ENCODE data around the gene LHB.

LHB gene

GRCh38 chr19:49006905-49007304 is 10.0 kb downstream of the LHB start:
- DNase-seq, result no peak

GRCh38 chr19:49004964-49005614 is 11.8 kb downstream of the LHB start:
- DNase-seq, result no peak

- no peak for DNase-seq
Observed at GRCh38 chr19:49004133-49004532, 12.8 kb downstream of the LHB start.

- DNase-seq, result no peak
Observed at GRCh38 chr19:48999481-49000325, 17.2 kb downstream of the LHB start.

GRCh38 chr19:48997972-48998371 is 18.9 kb downstream of the LHB start:
- peak; percentile 33 for DNase-seq

DNA sequence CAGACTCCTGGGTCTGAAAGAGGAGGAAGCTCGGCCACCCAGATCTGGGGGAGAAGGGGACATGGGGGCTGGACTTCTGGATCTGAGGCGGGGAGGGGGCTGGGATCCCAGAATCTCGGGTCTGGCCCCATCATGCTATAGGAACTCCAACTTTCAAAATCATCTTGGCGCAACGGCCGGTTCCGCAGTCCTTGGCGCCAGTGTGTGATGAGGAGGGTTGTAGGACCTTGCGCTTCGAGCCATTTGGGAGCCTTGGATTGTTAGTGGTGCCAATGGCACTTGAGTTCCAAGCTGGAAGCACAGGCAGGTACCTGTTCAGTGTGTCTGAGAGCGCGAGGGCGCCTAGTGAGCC is 22.9 kb downstream of the LHB start:
- no peak for DNase-seq

GRCh38 chr19:48993175-48994034 is 23.5 kb downstream of the LHB start, which contains the start of the genes GYS1 and RUVBL2:
GYS1 (minus strand) TSS chr19:48993309; CDS start chr19:48993112, 197 bp downstream.
RUVBL2 (plus strand) TSS chr19:48993887; CDS start chr19:48993912, 25 bp downstream.
- peak; percentile 97 for DNase-seq

DNA sequence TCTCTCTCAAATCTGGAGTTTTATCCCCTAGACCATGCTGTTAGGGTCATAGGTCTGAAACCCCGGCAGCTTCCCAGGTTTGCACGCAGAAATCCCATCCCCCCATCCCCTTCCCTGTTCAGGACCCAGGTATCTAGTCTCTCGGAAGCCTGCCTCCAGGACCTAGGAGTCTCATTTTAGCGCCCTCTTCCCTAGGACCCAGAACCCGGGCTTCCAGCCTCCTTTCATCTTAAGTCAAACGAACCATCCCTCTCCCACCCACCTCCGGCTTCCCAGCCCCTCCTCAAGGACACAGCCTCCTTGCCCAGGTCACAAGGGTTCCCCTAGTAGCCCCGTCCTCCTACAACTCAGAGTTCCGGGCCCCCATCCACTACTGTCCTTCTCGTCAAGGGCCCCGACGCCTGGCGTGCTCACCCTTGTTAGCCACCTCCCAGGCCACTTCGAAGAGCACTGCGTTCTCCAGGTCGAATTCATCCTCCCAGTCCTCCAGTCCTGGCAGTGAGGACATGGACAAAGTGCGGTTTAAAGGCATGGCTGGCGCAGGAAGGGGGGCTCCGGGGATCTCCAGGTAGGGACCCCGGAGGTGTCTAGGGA is 24.2 kb downstream of the LHB start:
- DNase-seq, result no peak

DNA sequence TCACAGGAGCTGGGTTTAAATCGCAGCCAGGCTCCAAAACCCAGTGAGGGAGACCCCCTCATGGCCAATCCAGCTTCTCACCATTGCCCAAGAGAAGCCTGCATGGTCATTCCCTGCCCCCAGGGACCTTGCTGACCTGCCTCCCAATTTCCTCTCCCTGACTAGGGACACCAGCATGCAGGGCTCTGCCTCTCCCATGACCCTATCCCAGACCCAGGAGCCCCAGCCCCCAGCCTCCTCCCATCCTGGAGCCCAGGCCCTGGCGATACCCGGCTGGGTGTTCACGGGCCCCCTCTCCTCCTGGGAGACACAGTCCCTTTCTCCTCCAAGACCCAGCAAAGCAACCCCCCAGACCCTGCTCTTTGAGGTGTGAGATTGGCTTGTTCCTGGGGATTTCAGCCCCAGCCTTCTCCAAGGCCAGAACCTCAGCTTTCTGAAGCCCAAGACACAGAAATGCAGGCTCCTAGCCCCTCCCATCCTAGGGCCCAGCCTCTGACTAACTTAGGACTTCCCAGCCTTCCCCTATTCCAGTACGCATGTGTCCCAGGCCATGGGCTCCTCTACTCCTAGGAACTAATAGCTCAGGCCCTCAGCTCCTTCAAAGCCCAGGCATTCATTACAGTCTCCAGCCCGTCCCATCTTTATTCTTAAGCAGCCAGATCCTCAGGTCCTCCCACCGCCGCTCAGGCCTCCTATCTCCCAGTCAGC is 24.9 kb downstream of the LHB start:
- DNase-seq, result no peak

DNA sequence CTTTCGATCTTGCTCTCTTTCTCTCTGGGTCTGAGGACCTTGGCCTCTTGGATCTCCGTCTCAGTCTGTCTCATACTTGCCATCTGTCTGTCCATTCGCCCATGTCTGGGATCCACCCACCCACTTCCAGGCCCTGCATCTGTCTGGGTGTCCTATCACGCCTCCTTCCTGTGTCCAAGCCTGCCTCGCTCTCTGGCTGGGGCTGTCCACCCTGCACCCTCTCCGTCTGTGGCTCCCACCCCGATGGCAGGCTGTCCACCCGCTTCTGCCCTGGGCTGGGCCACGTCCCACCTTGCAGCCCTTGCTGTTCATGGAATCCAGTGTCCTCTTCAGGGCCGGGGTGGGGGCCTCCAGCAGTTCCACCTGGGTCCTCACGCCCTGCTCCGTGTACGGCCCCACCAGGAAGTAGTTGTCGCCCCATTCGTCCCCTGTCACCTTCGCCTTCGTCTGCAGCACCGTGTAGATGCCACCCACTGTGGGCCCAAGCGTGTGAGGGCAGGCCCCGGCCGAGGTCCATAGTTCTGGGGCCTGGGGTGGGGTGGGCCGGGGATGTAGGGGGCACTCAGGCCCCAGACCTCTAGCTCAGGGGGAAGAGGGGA is 25.8 kb downstream of the LHB start:
- DNase-seq, result no peak

DNA sequence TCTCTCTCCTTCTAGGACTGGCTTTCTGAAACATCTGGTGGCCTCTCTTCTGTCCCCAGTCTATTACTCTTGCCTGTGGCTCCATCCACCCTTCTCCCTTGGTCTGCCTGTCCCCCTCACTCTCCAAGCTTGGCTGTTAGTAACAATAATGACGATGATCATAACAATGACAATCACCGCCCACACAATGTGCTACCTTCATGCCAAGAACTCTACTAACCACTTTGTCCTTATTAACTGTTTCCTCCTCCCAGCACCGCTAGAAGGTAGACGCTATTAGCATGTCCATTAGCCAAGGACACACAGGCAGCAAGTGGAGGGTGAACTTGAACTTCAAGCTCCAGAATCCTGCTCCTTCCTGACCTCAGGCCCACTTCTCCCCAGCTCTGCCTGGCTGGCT is 26.5 kb downstream of the LHB start:
- no peak for DNase-seq

GRCh38 chr19:48989701-48990291 is 27.1 kb downstream of the LHB start:
- DNase-seq, result no peak

DNA sequence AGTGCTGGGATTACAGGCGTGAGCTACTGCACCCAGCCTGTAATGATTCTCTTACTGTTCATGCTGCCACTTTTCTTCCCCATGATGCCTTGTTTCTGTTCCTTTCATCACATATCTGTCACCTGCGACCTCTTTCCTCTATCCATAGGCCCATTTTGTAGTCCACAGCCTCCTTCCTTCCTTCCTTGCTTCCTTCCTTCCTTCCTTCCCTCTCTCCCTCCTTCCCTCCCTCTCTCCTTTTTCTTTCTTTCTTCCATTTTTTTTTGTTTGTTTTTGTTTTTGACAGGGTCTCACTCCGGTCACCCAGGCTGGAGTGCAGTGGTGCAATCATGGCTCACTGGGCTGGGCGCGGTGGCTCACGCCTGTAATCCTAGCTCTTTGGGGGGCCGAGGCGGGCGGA is 28.0 kb downstream of the LHB start:
- no peak for DNase-seq

DNA sequence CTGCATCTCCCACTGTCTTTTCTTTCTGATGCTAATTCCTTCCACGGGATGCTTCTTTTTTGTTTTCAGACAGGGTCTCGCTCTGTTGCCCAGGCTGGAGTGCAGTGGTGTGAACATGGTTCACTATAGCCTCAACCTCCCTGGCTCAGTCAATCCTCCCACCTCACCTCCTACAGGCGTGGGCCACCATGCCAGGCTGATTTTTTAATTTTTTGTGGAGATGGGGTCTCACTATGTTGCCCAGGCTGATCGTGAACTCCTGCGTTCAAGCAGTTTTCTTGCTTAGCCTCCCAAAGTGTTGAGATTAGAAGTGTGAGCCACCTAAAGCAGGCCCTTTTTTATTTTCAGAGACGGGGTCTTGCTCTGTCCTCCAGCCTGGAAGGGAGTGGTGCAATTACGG is 28.6 kb downstream of the LHB start:
- no peak for DNase-seq

- DNase-seq, result no peak
Observed at GRCh38 chr19:48987323-48987722, 29.6 kb downstream of the LHB start.

DNA sequence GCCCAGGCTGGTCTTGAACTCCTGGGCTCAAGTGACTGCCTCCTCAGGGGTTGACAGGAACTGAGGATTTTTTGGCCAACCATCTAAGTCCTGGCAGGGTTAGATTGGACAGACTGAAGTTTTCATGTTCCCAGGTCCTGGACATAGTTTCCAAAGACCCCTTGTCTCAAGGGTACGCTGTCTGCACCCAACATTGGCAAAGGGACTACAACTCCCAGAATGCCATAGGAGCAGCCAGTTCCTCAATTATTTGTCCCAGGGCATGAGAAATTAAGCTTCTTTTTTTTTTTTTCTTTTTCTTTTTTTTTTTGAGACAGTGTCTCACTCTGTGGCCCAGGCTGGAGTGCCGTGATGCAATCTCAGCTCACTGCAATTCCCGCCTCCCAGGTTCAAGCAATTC is 30.7 kb downstream of the LHB start:
- DNase-seq, result no peak

DNA sequence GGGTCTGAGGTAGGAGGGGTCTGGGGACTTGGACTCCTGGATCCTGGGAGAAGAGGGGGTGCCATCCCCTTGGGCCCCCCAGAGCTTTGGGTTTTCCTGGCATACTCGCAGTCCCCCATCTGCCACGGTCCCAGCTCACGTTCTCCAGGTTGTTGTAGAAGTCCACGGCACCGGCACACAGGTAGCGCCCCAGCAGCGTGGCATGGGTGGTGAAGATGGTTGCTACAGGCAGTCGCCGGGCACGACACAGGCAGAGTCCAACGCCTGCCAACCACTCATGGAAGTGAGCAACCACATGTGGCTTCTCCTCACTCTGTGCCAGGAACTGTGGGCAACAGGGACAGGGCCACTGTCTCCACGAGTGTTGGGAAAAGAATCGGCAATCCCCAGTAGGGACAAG is 31.2 kb downstream of the LHB start:
- DNase-seq, result no peak

DNA sequence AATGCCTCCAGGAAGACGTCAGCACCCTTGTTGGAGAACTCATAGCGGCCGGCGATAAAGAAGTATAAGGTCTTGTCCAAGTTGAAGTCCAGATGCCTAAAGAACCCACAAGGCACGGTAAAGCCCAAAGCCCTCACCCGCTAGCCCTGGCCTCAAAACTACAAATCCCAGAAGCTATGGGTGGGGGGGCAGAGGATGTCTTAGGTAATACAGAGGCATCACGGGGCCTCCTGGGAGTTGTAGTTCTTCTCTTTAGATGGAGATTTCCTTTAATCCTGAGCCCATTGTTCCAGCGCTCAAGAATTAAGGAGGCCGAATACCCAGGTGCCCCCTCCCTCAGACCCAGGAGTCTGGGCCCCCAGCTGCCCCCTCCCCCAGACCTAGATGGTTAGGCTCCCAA is 34.6 kb downstream of the LHB start:
- no peak for DNase-seq

- no peak for DNase-seq
Observed at GRCh38 chr19:48977061-48977460, 39.8 kb downstream of the LHB start.

DNA sequence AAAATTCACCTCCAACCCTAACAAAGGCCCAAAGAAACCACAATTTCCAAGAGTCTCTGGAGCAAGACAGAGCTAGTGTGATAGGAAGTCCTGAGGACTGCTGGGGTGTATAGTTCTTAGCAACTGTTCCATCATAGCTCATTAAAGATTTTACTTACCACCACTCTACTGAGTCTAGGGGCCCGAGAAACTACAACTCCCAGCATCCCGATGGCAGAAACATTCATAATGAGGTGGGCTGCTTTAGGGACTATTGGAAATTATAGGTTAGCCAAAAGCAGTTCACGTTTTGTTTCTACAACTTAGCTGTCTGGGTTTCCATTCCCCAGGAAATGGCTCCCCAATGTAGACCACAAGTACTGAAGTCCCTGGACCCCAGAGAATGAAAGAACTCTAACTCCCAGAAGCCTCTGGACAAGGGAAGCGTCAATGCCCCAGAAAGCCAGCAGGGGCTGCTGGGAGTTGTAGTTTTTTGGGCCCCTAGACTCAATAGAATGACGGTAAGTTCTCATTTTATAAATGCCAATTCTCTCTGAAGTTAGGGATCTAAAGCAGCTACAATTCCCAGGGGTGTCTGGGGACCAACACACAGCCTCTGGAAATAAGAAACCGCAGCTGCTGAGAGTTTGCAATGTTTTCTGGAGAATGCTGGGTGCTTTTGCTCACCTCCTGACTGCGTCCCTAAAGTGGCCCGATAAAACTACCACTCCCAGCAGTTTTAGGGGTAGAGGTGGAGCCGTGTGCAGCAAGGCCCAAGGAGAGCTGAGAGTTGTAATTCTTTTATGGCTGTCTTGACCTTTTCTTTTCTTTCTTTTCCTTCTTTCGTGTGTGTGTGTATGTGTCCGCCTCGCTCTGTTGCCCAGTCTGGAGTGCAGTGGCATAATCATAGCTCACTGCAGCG is 40.7 kb downstream of the LHB start:
- no peak for DNase-seq
